ENCODE results near the gene LKAAEAR1. TPM values are rescaled to one million over a fixed set of nuclear protein-coding genes. Genes with fewer than 3 reads are reported as not detected.

The LKAAEAR1 gene
- total RNA-seq, 1 donor from 2014 or later = not detected

DNA sequence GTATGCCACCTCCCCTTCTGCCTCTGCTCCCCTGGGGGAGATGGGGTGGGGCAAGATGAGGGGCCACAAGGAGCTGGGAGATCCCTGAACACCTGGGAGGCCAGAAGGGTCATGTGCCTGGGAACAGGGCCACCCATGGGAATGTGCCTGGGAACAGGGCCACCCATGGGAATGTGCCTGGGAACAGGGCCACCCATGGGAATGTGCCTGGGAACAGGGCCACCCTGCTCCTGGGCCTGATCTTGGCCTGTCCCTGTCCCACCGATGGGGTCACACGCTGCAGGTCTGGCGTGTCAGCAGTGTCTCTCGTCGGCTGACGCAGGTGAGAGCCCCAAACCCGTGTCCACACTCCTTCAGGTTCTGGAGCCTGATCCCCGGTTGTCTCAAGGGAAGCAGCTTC lies 9.2 kb downstream of the LKAAEAR1 start:
- Mint-ChIP-seq H3K36me3 (ENCODE audit: unreplicated experiment) (no peaks in the 10 kb centered on the region), H3K4me1 (ENCODE audit: low read depth, unreplicated experiment) (no peaks in the 10 kb centered on the region), H3K9me3 (ENCODE audit: unreplicated experiment) (no peaks in the 10 kb centered on the region), H3K4me3 (ENCODE audit: unreplicated experiment) (no peak overlapping the region), H3K27me3 (ENCODE audit: unreplicated experiment) (peaks cover 2% of the 10 kb centered on the region), H3K27ac (ENCODE audit: unreplicated experiment) (no peak overlapping the region)
- no peak for DNase-seq
- TF ChIP-seq, protein P1, sequence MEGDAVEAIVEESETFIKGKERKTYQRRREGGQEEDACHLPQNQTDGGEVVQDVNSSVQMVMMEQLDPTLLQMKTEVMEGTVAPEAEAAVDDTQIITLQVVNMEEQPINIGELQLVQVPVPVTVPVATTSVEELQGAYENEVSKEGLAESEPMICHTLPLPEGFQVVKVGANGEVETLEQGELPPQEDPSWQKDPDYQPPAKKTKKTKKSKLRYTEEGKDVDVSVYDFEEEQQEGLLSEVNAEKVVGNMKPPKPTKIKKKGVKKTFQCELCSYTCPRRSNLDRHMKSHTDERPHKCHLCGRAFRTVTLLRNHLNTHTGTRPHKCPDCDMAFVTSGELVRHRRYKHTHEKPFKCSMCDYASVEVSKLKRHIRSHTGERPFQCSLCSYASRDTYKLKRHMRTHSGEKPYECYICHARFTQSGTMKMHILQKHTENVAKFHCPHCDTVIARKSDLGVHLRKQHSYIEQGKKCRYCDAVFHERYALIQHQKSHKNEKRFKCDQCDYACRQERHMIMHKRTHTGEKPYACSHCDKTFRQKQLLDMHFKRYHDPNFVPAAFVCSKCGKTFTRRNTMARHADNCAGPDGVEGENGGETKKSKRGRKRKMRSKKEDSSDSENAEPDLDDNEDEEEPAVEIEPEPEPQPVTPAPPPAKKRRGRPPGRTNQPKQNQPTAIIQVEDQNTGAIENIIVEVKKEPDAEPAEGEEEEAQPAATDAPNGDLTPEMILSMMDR (IDR thresholded peaks at IDR 0.05; ENCODE audit: partially characterized antibody, unreplicated experiment) = no peak

DNA sequence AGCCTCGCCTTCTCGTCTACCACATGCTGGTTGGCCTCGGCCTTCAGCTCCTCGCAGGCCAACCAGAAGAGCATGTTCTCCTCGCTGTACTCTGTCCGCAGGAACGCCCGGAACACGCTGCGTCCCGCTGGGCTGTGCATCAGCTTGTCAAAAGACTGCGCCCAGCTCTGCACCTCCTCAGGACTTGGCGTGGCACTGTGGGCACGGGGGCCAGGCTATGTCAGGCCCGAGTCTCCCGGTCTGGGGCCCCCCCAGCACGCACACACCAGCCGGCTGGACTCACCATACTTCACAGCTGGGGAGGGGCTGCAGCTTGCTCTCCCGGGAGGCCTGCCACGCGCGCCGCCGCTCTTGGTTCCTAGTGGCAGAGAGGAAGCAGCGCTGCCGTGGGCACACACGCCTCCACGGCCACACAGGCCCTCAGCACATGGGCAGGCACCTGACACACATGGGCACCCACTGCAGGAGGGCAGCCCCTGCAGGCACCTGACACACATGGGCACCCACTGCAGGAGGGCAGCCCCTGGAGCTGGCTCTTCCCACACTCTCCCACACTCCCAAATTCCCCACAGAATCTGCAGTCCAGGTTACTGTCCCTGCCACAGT lies 9.9 kb downstream of the LKAAEAR1 start:
- Mint-ChIP-seq H3K4me3 (ENCODE audit: unreplicated experiment) (no peak overlapping the region), H3K4me1 (ENCODE audit: low read depth, unreplicated experiment) (no peaks in the 10 kb centered on the region), H3K27ac (ENCODE audit: unreplicated experiment) (no peak overlapping the region), H3K36me3 (ENCODE audit: unreplicated experiment) (no peaks in the 10 kb centered on the region), H3K9me3 (ENCODE audit: unreplicated experiment) (no peaks in the 10 kb centered on the region), H3K27me3 (ENCODE audit: unreplicated experiment) (peaks cover 2% of the 10 kb centered on the region)
- TF ChIP-seq, protein P1 (IDR thresholded peaks at IDR 0.05; ENCODE audit: partially characterized antibody, unreplicated experiment) = no peak
- no peak for DNase-seq

DNA sequence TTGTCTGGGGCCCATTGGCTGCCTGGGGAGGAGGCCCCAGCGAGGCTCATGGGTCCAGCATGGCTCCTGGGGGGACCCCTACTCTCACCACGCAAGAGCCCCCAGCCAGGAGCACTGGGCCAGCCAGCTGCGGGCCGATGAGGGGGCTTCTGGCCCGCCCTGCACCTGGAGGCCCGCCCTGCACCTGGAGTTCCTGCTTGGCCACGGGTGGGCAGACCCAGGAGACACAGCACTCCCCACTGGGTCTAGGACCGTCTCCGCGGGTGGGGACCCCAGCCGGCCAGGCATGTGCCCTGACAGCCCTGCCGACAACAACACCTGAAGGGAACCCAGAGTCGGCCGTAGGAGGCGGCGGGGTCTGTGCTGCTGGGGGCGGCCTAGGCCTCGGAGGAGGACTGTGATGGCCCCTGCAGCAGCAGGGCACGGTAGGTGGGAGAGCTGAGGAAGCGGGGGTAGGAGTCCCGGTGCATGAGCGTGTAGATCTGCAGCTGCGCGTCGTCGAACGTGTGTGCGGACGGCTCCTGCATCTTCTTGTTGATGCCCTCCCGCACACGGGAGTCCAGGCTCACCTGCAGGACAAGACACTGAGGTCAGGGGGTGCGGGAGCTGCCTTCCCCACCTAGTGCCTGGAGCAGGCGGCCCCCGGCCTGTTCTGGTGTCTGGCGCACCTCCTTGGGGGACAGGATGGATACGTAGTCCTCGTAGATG lies 10.6 kb downstream of the LKAAEAR1 start:
- Mint-ChIP-seq H3K9me3 (ENCODE audit: unreplicated experiment) (no peaks in the 10 kb centered on the region), H3K27me3 (ENCODE audit: unreplicated experiment) (no peaks in the 10 kb centered on the region), H3K4me1 (ENCODE audit: low read depth, unreplicated experiment) (no peaks in the 10 kb centered on the region), H3K4me3 (ENCODE audit: unreplicated experiment) (no peak overlapping the region), H3K36me3 (ENCODE audit: unreplicated experiment) (no peaks in the 10 kb centered on the region), H3K27ac (ENCODE audit: unreplicated experiment) (no peak overlapping the region)
- TF ChIP-seq, protein P1 (IDR thresholded peaks at IDR 0.05; ENCODE audit: partially characterized antibody, unreplicated experiment) = no peak
- no peak for DNase-seq

DNA sequence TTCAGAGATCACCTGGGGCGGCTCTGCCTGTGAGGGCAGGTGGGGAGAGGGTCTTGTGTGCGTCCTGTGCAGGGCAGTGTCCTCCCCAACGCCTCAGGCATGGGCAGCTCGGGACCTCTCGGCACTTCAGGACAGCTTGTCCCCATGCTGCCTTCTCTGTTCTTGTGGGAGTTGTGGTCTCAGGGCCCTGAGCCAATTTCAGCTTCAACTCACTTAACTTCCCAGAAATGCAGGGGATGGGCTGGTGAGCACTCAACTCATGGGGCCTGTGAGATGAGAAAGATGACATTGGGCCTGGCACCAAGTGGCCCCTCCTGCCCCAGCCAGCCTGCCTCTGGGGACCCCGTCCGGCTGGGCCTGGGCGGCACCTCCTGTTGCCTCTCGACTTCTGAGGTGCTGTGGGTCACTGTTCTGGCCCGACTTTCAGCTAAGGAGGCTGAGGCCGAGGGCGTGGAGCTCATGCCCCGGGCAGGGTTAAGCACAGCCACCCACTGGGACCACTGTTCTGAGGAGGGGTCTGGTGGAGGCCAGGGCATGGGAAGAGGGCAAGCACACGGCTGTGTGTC lies 11.6 kb downstream of the LKAAEAR1 start:
- no peak overlapping the region for H3K27ac Mint-ChIP-seq (ENCODE audit: unreplicated experiment)
- no peaks in the 10 kb centered on the region for H3K36me3 Mint-ChIP-seq (ENCODE audit: unreplicated experiment)
- no peak overlapping the region for H3K4me3 Mint-ChIP-seq (ENCODE audit: unreplicated experiment)
- H3K27me3 Mint-ChIP-seq (ENCODE audit: unreplicated experiment) = peaks cover 1% of the 10 kb centered on the region
- no peaks in the 10 kb centered on the region for H3K4me1 Mint-ChIP-seq (ENCODE audit: low read depth, unreplicated experiment)
- no peaks in the 10 kb centered on the region for H3K9me3 Mint-ChIP-seq (ENCODE audit: unreplicated experiment)
- TF ChIP-seq, protein P1 (IDR thresholded peaks at IDR 0.05; ENCODE audit: partially characterized antibody, unreplicated experiment) = no peak
- DNase-seq = no peak

All from glutamatergic neuron (in vitro differentiated cells).